Renal cortex interstitium (tissue), 11 donors: ENCODE results near the gene PDE1C. TPM values are rescaled to one million over a fixed set of nuclear protein-coding genes. Genes with fewer than 3 reads are reported as not detected.

Experiments
- DNase-seq, 11 donors: peaks; one replicate each; pipeline ENCODE4 v3.0.0-alpha.2; 2013; ENCODE audit warnings: low read depth in 9 of 11, low spot score in 4 of 11; ENCODE audit errors: extremely low read depth in 1 of 11
- polyA plus RNA-seq, 3 donors: library from polyadenylated mRNA; unstranded; fragments of 120-200 nt; gene quantifications; one replicate each; pipeline ENCODE4 v1.2.1, GENCODE V29; 2013; ENCODE audit not compliant: insufficient read length in 3 of 3

The PDE1C gene
- polyA plus RNA-seq, 3 donors, result 2.6 to 6.1 (median 4.5) TPM

GRCh38 chr7:31767686-31768358 lies 302.4 kb downstream of the PDE1C start:
- DNase-seq, result no peak

DNA sequence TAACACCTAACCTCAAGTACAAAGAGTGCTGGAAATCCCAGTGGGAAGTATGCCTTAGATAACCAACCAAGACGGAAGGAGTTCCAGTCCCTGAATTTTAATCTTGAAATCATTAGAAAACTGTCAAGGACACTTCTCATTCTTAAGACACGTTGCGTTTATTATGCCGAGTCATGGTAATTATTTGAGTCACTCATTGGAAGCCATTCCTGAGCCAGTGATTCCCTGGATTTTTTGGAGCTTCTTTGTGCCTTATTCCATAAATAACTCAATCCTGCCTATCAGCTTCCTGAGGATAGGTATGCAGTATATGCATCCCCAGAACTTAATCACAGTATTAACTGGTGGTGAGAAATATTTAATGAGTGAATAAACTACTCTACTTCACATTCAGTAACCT lies 305.7 kb downstream of the PDE1C start:
- DNase-seq, result no peak

DNA sequence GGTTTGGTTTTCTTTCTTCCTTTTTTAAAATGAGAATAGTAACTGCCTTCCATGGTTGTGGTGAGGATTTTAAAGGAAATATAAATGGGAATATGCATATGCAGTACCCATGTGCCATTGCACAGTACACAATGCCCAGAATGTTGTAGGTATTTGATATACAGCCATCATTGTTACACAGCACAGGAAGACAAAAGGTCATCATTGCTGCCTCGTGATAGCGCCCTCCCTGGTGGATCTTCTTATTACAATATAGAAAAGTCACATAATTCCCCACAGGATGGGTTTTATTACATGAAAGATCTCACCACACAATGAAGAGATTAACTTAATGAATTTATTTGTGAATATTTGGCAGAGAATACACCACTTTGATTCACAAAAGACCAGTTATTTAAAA lies 306.7 kb downstream of the PDE1C start:
- DNase-seq, result no peak

- DNase-seq, result no peak
These were observed 308.6 kb downstream of the PDE1C start for GRCh38 chr7:31761646-31762045.

GRCh38 chr7:31758755-31759154 lies 311.5 kb downstream of the PDE1C start:
- no peak for DNase-seq

DNA sequence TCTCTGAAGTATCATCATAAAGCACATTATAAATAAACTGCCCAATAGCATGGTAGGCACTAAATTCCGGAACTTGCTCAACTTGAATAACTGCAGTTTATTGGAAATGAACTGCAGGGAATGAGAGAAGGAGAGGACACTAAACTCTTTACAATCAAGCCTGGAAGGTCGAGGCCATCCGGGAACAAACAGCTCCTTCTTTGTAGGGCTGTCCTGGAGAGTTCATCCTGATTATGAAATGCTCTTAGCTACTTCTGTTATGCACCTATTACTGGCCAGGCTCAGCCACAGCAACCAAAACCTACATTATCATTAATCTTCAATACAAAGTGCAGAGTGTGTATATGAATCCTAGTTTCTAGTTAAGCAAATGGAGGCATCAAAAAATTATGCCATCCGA lies 318.5 kb downstream of the PDE1C start:
- DNase-seq, result no peak

DNA sequence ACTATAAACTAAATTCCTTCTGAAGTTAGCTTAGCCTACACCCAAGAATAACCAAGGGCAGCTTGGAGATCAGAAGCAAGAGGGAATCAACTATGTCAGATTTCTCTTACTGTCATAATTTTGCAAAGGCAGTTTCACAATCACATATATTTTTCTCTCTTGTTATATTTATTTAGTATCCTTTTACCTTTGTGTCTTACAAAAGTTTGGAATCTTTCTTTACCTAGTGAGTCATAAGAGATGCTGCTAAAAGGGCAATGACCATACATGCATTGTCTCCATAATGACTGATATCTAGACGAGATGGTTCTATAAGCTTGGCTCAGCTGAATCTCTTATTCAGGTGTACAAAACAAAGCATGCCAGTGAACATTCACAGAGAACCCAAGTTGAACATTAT lies 322.1 kb downstream of the PDE1C start:
- no peak for DNase-seq

DNA sequence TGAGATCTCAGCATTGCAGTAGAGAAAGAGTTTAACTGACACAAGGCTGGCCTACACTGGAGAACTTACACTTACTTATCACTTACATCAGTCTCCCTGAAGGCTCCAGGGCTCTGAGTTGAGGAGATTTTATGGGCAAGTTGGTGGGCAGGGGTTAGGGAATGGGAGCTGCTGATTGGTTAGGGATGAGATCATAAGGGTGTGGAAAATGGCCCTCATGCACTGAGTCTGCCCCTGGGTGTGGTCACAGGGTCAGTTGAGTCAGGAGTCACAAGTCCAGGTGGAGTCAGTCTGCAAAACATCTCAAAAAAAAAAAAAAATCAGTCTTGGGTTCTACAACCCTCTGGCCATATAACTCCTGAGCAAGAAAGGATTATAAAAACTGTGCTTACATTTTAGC lies 322.7 kb downstream of the PDE1C start:
- no peak for DNase-seq

GRCh38 chr7:31744294-31744874 lies 325.8 kb downstream of the PDE1C start:
- DNase-seq, result peak; percentile 32 to 66 (median 47)

DNA sequence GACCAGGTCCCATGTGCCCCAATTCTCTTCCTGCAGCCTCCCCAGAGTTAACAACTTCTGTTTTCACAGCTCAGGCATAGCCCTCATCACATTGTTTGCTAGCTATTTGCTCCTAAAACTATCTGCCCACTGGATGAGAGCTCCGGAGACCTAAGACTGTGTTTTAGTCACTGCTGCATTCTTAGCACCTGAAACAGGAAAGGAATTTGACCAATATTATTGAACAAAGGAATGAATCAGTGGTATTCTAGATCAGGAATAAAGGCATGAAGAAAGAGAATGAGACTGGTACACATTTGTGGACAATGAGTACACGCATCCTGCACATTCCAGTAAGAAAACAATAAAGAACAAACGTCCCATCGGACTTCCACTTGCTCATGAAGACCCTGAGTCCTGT lies 328.4 kb downstream of the PDE1C start:
- no peak for DNase-seq

GRCh38 chr7:31735991-31736982 lies 333.9 kb downstream of the PDE1C start:
- DNase-seq, result peak; percentile 24 to 76 (median 56)

GRCh38 chr7:31734456-31734855 lies 335.8 kb downstream of the PDE1C start:
- DNase-seq, result no peak

GRCh38 chr7:31729195-31729804 lies 340.9 kb downstream of the PDE1C start:
- DNase-seq, result no peak

GRCh38 chr7:31724696-31725095 lies 345.5 kb downstream of the PDE1C start:
- DNase-seq, result no peak

DNA sequence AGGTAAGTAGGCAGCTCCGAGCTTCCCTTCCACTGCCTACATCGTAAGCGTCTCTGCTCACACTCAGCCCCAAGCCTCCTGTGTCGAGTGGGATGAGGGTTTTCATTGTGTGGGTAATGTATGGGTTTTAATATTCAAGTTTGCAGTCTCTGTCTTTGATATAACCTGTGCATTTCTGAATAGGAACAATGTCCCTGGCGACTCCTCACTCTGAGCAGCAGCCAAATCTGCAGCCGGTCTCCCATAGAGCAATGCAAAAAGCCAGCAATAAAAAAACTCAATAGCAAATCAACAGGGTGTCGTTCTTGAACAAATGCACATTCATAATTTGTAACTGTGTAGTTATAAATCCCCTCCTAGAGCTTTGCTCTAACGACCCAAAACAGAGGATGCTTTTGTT lies 349.8 kb downstream of the PDE1C start:
- no peak for DNase-seq

DNA sequence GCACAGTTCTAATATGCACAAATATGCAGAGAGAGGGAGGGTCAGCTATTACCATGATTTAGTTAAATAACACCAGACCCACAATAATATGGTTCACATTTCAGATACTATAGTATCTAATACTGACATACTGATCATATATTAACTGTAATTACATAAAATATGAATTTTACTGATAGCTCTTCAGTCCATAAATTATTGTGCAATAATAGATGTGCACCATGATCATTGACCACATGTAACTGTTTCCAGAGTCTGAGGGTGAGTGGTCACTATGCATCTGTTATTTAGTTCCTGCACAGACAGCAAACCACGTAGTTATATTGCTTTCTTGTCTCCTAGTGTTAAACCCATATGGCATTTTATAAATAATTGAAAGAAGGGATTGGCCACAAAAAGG lies 353.9 kb downstream of the PDE1C start:
- no peak for DNase-seq

DNA sequence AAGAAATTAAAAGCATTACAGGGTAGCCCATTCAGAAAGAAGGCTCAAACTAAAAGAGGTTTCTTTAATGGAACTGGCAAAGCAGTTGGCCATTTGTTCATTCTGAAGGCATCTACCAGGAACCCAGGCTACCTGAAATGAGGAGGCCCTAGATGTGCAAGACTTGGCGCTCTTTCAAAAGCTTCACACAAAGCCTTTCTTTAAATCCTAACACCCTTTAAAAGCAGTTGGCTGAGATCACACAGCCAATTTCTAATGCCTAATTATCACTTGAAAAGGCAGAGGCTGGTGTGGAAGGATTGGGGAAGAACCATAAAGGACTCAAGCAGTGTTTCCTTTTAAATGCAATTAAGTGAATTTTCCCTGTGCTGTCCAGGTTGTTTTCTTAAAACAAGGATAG lies 360.0 kb downstream of the PDE1C start:
- no peak for DNase-seq

GRCh38 chr7:31707089-31707488 lies 363.1 kb downstream of the PDE1C start:
- no peak for DNase-seq

GRCh38 chr7:31705377-31705776 lies 364.8 kb downstream of the PDE1C start:
- no peak for DNase-seq

DNA sequence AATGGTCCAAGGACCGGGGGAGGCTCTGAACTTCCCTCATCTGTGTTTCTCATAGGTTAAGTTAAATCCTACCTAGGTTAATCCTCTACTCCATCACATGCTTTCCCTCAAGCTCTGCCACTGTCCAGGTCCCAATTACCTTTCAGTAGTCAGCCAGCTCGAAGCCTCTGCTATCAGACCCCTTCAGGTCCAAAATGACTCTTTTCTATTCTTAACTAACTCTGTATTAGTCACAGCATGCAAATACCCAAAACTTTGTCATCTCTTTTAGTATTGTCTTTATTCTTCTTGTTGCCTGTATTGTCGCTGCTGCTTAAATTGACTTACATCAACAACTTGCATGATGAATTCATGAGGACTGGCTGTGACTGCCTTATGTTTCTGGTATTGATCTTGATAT lies 367.9 kb downstream of the PDE1C start:
- DNase-seq, result no peak
